Esophagus muscularis mucosa (tissue), 4 donors: Measurements from ENCODE around the gene AAK1. TPM values are rescaled to one million over a fixed set of nuclear protein-coding genes. Genes with fewer than 3 reads are reported as not detected.
"Not testable (repeated sequence)": the region's sequence is repeated elsewhere in the genome, so short reads cannot be mapped to it uniquely, and the experiment has no call there.

Experiments
- DNase-seq: peaks from one replicate; pipeline ENCODE4 v3.0.0-alpha.2; 2017; ENCODE audit errors: extremely low spot score
- H3K27ac ChIP-seq, 4 donors: fragments of 200-600 bp; sonication (generic); replicated peaks in 1 of 4; 1 replicate in 3 of 4; 2 replicates in 1 of 4; pipeline ENCODE4 v1.5.1; 2016 to 2019; ENCODE audit warnings: mild to moderate bottlenecking in 1 of 4
- H3K27me3 ChIP-seq, 4 donors: fragments of 200-600 bp; sonication (generic); one replicate each; pipeline versions ENCODE4 v1.5.1 to v1.6.0; 2016 to 2019
- H3K36me3 ChIP-seq, 4 donors: fragments of 200-600 bp; sonication (generic); one replicate each; pipeline ENCODE4 v1.5.1; 2016 to 2019
- H3K4me1 ChIP-seq, 4 donors: fragments of 200-600 bp; sonication (generic); one replicate each; pipeline ENCODE4 v1.5.1; 2016 to 2019
- H3K4me3 ChIP-seq, 4 donors: fragments of 200-600 bp; sonication (generic); 1 replicate in 2 of 4; 2 replicates in 2 of 4; pipeline ENCODE4 v1.5.1; 2016 to 2019; ENCODE audit warnings: mild to moderate bottlenecking in 4 of 4, moderate library complexity in 1 of 4
- H3K9me3 ChIP-seq, 4 donors: fragments of 200-600 bp; sonication (generic); 1 replicate in 3 of 4; 2 replicates in 1 of 4; pipeline ENCODE4 v1.5.1; 2016 to 2019
- CTCF ChIP-seq, 3 experiments: fragments of 200-600 bp in 2 of 3; fragments of 450-650 bp in 1 of 3; sonication (generic) in 2 of 3; IDR thresholded peaks; one replicate each; pipeline ENCODE4 v1.5.1; 2017 to 2019; ENCODE audit warnings: antibody characterized with exemption in 3 of 3, mild to moderate bottlenecking in 2 of 3, moderate library complexity in 1 of 3
- EP300 ChIP-seq: sonication (generic); formaldehyde crosslinking; IDR thresholded peaks from one replicate; pipeline ENCODE4 v1.6.1; 2017; ENCODE audit warnings: antibody characterized with exemption
- POLR2A ChIP-seq: fragments of 450-650 bp; IDR thresholded peaks from one replicate; pipeline ENCODE4 v1.6.1; 2017; ENCODE audit warnings: antibody characterized with exemption, moderate library complexity, mild to moderate bottlenecking, low read depth
- POLR2AphosphoS5 ChIP-seq, 2 donors: sonication (generic); formaldehyde crosslinking; IDR thresholded peaks; one replicate each; pipeline ENCODE4 v1.6.1; 2017; ENCODE audit warnings: antibody characterized with exemption in 2 of 2
- WGBS: methylation state at CpG from one replicate; pipeline ENCODE4 v1.1.5; 2018; 5-methylcytosine and 5-hydroxymethylcytosine counted together
- intact Hi-C: fragments of 100-400 bp; cut with DNase I; formaldehyde crosslinking; loops from one replicate; pipeline ENCODE4 v1.15.1; 2023
- small RNA-seq, 3 donors: library from RNA; depleted of rRNA; stranded (forward); fragments of <200 nt; gene quantifications; one replicate each; pipeline ENCODE3, GENCODE V24; 2016
- total RNA-seq, 4 donors: library from RNA; depleted of rRNA; stranded (reverse); fragments of >200 nt; gene quantifications; one replicate each; pipeline versions ENCODE4 v1.1.0 to v1.2.1, GENCODE V29; 2016

Gene AAK1
- total RNA-seq, 4 donors from 2014 or later: 27.8 to 53.2 (median 41.9) TPM

- no peak for DNase-seq
- TF ChIP-seq CTCF (IDR thresholded peaks at IDR 0.05): no peak
- no peak for TF ChIP-seq POLR2A
- no peak for TF ChIP-seq EP300
- no peak for TF ChIP-seq POLR2AphosphoS5 (IDR thresholded peaks at IDR 0.05)
- no peak overlapping the region for H3K4me3 ChIP-seq
- no peak overlapping the region for H3K27ac ChIP-seq
- peaks cover 20 to 82% (median 52%) of the 10 kb centered on the region in 4 donors for H3K36me3 ChIP-seq
- intact Hi-C loops: no loop called here
- no peaks in the 10 kb centered on the region for H3K27me3 ChIP-seq
- peaks cover 3 to 9% (median 5%) of the 10 kb centered on the region in 4 donors for H3K4me1 ChIP-seq
- no peaks in the 10 kb centered on the region for H3K9me3 ChIP-seq
Measured at GRCh38 chr2:69422198-69422597, 221.3 kb downstream of the AAK1 start.

- H3K9me3 ChIP-seq, H3K4me1 ChIP-seq, H3K27me3 ChIP-seq, intact Hi-C loops, H3K27ac ChIP-seq, H3K4me3 ChIP-seq: not testable (repeated sequence)
- peak; percentile 21 for DNase-seq
- H3K36me3 ChIP-seq: peaks cover 41 to 82% (median 60%) of the 10 kb centered on the region in 4 donors
- WGBS: 98% methylated on average over 7 of the region's 7 CpGs
Measured at GRCh38 chr2:69419111-69419510, 224.4 kb downstream of the AAK1 start.

GRCh38 chr2:69416147-69416546, 227.4 kb downstream of the AAK1 start:
- no peak for DNase-seq
- intact Hi-C loops: no loop called here
- Histone ChIP-seq H3K9me3 (no peaks in the 10 kb centered on the region), H3K27me3 (no peaks in the 10 kb centered on the region), H3K4me1 (no peaks in the 10 kb centered on the region), H3K4me3 (no peak overlapping the region), H3K27ac (no peak overlapping the region), H3K36me3 (peaks cover 57 to 98% (median 79%) of the 10 kb centered on the region in 4 donors)
- no peak for TF ChIP-seq CTCF (IDR thresholded peaks at IDR 0.05)
- TF ChIP-seq EP300: no peak
- TF ChIP-seq POLR2AphosphoS5 (IDR thresholded peaks at IDR 0.05): no peak
- no peak for TF ChIP-seq POLR2A
- 85% methylated on average over 1 of the region's 1 CpG for WGBS

Small RNAs within 50 kb of the gene (small RNA-seq; reads per million reads assigned to genes)
- gene RN7SL604P (0 reads per million in 3 donors), gene SNORA36C (0 reads per million in 3 donors)

Other genes starting within 250 kb of the AAK1 start
- 10 to 100 TPM; 45.4 to 74.8 (median 48.8) TPM for gene NFU1, start 206.3 kb downstream of the AAK1 start, total RNA-seq
- gene ANXA4, start 98.4 kb upstream of the AAK1 start, total RNA-seq: 10 to 100 TPM; 44.9 to 94.8 (median 58.5) TPM
- gene GMCL1, start 185.9 kb upstream of the AAK1 start, total RNA-seq: 10 to 100 TPM in 2 of 4 donors, 1 to 10 TPM in 2; 9.5 to 13.7 (median 10.3) TPM